Upper lobe of right lung (tissue), 1 donor: ENCODE results near the gene OR51S1. TPM values are rescaled to one million over a fixed set of nuclear protein-coding genes. Genes with fewer than 3 reads are reported as not detected.

Experiments used
- ATAC-seq: fragments of 200-7000 bp; cut with Tn5 transposase; one replicate; pipeline ENCODE4 v1.9.1; 2020; ENCODE audit warnings: mild to moderate bottlenecking, moderate library complexity
- DNase-seq: peaks from one replicate; pipeline ENCODE4 v3.0.0-alpha.2; 2020
- H3K27ac ChIP-seq: fragments of 200-600 bp; one replicate; pipeline ENCODE4 v1.8.0; 2022
- H3K27me3 ChIP-seq: fragments of 200-600 bp; one replicate; pipeline ENCODE4 v1.8.0; 2022; ENCODE audit warnings: mild to moderate bottlenecking
- H3K36me3 ChIP-seq: fragments of 200-600 bp; one replicate; pipeline ENCODE4 v1.8.0; 2022
- H3K4me1 ChIP-seq: fragments of 200-600 bp; one replicate; pipeline ENCODE4 v1.8.0; 2022
- H3K4me3 ChIP-seq: fragments of 200-600 bp; one replicate; pipeline ENCODE4 v1.8.0; 2022; ENCODE audit warnings: mild to moderate bottlenecking
- H3K9me3 ChIP-seq: fragments of 200-600 bp; one replicate; pipeline ENCODE4 v1.8.0; 2022
- intact Hi-C: fragments of 100-400 bp; cut with DNase I; formaldehyde crosslinking; loops from one replicate; pipeline ENCODE4 v1.11.0; 2022
- total RNA-seq: library from RNA; stranded (reverse); fragmentation: NEBNext Ultra II Directional; extraction: Animal tissue kit (Norgen Biotek cat#: 25700); gene quantifications from one replicate; pipeline ENCODE4 v1.2.1, GENCODE V29; 2021
- TF ChIP-seq, protein P1 (sequence below): fragments of 200-600 bp; IDR thresholded peaks from one replicate; pipeline ENCODE4 v1.8.0; 2022; ENCODE audit warnings: antibody characterized with exemption
- donor health status: DM: no; HTN: yes; CAD: no; lungs with severe emphysema.

The OR51S1 gene
- total RNA-seq, 1 donor from 2014 or later, result not detected

DNA sequence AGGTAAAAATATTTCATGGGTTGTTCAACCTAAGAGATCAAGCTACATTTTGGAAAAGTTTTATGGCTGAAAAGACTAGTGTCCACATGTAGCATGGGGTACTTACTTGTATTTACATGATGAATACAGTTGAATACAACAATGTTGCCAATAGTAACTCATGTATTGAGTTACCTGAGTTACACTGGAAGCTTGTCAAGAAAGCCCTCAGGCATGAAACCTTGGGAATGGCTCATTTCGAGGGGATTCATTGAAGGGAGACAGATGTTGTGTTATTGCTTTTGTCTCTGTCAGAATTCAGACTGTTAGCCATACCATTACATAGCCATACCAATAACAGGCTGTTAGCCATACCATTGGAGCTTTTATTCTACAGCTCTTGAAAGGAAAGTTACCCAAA, 18.7 kb downstream of the OR51S1 start:
- intact Hi-C loops, result no loop called here
- Histone ChIP-seq H3K27me3 (no peaks in the 10 kb centered on the region), H3K27ac (no peak overlapping the region), H3K36me3 (no peaks in the 10 kb centered on the region), H3K9me3 (no peaks in the 10 kb centered on the region), H3K4me3 (no peak overlapping the region), H3K4me1 (no peaks in the 10 kb centered on the region)
- DNase-seq (no peak), ATAC-seq (no peak)
- TF ChIP-seq, protein P1, sequence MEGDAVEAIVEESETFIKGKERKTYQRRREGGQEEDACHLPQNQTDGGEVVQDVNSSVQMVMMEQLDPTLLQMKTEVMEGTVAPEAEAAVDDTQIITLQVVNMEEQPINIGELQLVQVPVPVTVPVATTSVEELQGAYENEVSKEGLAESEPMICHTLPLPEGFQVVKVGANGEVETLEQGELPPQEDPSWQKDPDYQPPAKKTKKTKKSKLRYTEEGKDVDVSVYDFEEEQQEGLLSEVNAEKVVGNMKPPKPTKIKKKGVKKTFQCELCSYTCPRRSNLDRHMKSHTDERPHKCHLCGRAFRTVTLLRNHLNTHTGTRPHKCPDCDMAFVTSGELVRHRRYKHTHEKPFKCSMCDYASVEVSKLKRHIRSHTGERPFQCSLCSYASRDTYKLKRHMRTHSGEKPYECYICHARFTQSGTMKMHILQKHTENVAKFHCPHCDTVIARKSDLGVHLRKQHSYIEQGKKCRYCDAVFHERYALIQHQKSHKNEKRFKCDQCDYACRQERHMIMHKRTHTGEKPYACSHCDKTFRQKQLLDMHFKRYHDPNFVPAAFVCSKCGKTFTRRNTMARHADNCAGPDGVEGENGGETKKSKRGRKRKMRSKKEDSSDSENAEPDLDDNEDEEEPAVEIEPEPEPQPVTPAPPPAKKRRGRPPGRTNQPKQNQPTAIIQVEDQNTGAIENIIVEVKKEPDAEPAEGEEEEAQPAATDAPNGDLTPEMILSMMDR, result no peak

DNA sequence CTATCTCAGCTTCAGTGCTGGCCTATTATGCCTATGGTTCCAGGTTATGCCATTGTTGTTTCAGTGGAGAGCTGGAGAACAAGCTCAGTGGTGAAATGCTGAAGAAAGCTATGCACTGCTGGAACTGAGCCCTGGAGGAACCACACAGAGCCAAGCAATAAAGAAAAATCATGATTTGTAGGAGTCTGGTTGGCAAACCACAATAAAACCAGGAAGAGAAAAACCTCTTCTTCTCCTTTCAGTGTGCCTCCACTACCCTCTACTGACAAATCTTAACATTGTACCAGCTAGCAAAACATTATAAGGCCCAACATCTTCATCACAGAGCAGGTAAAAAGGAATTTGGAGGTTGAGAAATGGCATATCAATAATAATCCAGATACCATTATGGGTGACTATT, 22.6 kb downstream of the OR51S1 start:
- Histone ChIP-seq H3K27me3 (no peaks in the 10 kb centered on the region), H3K9me3 (no peaks in the 10 kb centered on the region), H3K4me1 (no peaks in the 10 kb centered on the region), H3K27ac (no peak overlapping the region), H3K36me3 (no peaks in the 10 kb centered on the region), H3K4me3 (no peak overlapping the region)
- ATAC-seq (no peak), DNase-seq (no peak)
- intact Hi-C loops, result no loop called here
- TF ChIP-seq, protein P1, result no peak

- Histone ChIP-seq H3K4me3 (no peak overlapping the region), H3K36me3 (no peaks in the 10 kb centered on the region), H3K4me1 (no peaks in the 10 kb centered on the region), H3K27me3 (no peaks in the 10 kb centered on the region), H3K9me3 (no peaks in the 10 kb centered on the region), H3K27ac (no peak overlapping the region)
- TF ChIP-seq, protein P1, result no peak
- intact Hi-C loops, result no loop called here
- DNase-seq, result no peak
- ATAC-seq, result no peak
These were observed 23.9 kb downstream of the OR51S1 start for GRCh38 chr11:4825132-4825531.

GRCh38 chr11:4821021-4821420, 28.0 kb downstream of the OR51S1 start, which contains the start of gene OR51F2:
OR51F2 (plus strand) TSS chr11:4821321; CDS start chr11:4821422, 101 bp downstream.
- intact Hi-C loops, result no loop called here
- no peak for DNase-seq
- Histone ChIP-seq H3K27ac (no peak within 1 kb of the TSS), H3K4me3 (no peak within 1 kb of the TSS), H3K4me1 (no peaks in the 10 kb centered on the region), H3K9me3 (no peaks in the 10 kb centered on the region), H3K27me3 (no peaks in the 10 kb centered on the region), H3K36me3 (no peaks in the 10 kb centered on the region)
- ATAC-seq, result no peak
- TF ChIP-seq, protein P1, result no peak

DNA sequence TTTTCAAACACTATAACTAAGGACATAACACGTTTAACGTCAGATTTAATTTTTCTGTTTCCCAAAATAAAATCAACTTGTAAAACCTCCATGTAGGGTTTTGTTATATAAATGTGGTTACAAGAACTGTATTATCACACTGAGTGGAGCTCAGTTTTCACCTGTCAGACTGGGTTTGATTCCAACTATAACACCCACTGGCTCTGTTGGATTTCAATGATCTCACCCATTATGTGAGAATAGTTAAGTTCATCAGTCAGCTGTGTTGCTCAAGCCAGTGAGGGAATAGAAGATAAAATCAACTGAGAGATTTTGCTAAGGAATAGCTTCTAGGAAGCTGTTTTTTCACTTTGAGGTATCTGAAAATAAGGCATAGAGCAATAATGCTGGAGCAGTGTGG, 39.8 kb downstream of the OR51S1 start:
- no peak overlapping the region for H3K4me3 ChIP-seq
- TF ChIP-seq, protein P1, result no peak
- no peak overlapping the region for H3K27ac ChIP-seq
- H3K27me3 ChIP-seq, result no peaks in the 10 kb centered on the region
- ATAC-seq (no peak), DNase-seq (no peak)
- intact Hi-C loops, result no loop called here
- no peaks in the 10 kb centered on the region for H3K36me3 ChIP-seq
- no peaks in the 10 kb centered on the region for H3K4me1 ChIP-seq
- H3K9me3 ChIP-seq, result no peaks in the 10 kb centered on the region

DNA sequence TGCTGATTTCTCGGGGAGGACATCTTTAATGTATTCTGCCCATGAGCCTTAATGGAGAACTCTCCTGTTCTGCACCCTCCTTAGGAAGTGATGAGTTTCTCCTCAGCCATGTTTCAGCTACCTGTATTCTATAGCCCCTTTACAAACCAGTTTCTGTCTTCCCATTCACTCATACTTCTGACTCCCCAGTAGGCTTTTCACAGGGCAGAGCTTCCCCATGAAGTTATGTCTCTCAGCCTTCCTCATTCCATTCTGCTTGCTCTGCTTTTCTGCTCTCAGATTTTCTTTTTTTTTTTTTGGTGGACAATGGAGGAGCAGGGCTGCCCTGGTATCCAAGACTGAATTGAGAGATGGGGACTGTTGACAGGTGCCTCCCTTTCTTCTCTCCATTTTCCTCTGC, 40.5 kb downstream of the OR51S1 start:
- Histone ChIP-seq H3K9me3 (no peaks in the 10 kb centered on the region), H3K4me3 (no peak overlapping the region), H3K27ac (no peak overlapping the region), H3K36me3 (no peaks in the 10 kb centered on the region), H3K27me3 (no peaks in the 10 kb centered on the region), H3K4me1 (no peaks in the 10 kb centered on the region)
- TF ChIP-seq, protein P1, result no peak
- intact Hi-C loops, result no loop called here
- DNase-seq (no peak), ATAC-seq (no peak)
